Neural crest cell (in vitro differentiated cells): ENCODE data around the gene PDGFC. TPM values are rescaled to one million over a fixed set of nuclear protein-coding genes. Genes with fewer than 3 reads are reported as not detected.
A peak's percentile ranks its signal among the peaks of the same experiment; 100 is the strongest.

ENCODE experiments used
- DNase-seq: peaks from one replicate; pipeline ENCODE4 v3.0.0; 2021; ENCODE audit warnings: low read depth, mixed read lengths, low spot score
- H3K27ac Mint-ChIP-seq: one replicate; pipeline ENCODE4 v1.8.0; 2021; ENCODE audit warnings: mild to moderate bottlenecking, mixed read lengths; ENCODE audit not compliant: unreplicated experiment
- H3K27me3 Mint-ChIP-seq: 2 replicates; pipeline ENCODE4 v1.8.0; 2021; ENCODE audit warnings: low read depth, mild to moderate bottlenecking, mixed read lengths
- H3K36me3 Mint-ChIP-seq: 2 replicates; pipeline ENCODE4 v1.8.0; 2021; ENCODE audit warnings: low read depth, mild to moderate bottlenecking, mixed read lengths
- H3K4me1 Mint-ChIP-seq: 2 replicates; pipeline ENCODE4 v1.8.0; 2021; ENCODE audit warnings: mixed read lengths
- H3K4me3 Mint-ChIP-seq: one replicate; pipeline ENCODE4 v1.8.0; 2021; ENCODE audit warnings: mild to moderate bottlenecking, mixed read lengths
- H3K9me3 Mint-ChIP-seq: 2 replicates; pipeline ENCODE4 v1.8.0; 2021; ENCODE audit warnings: mixed read lengths
- CTCF ChIP-seq: fragments of 200-600 bp; sonication (generic); conservative IDR thresholded peaks from 2 replicates; pipeline ENCODE4 v1.5.0; 2021; ENCODE audit warnings: antibody characterized with exemption, mild to moderate bottlenecking
- total RNA-seq: library from RNA; stranded (reverse); gene quantifications from 2 replicates; pipeline ENCODE4 v1.2.1, GENCODE V29; 2021

The PDGFC gene
- total RNA-seq, 1 donor from 2014 or later = 19.1 TPM

- Mint-ChIP-seq H3K4me1 (peaks cover 2% of the 10 kb centered on the region), H3K36me3 (peaks cover 12% of the 10 kb centered on the region), H3K4me3 (no peak overlapping the region), H3K9me3 (peaks cover 9% of the 10 kb centered on the region), H3K27ac (no peak overlapping the region), H3K27me3 (no peaks in the 10 kb centered on the region)
- no peak for DNase-seq
- TF ChIP-seq CTCF = no peak
Measured at GRCh38 chr4:156820931-156821330, 150.7 kb downstream of the PDGFC start.

- TF ChIP-seq CTCF = no peak
- Mint-ChIP-seq H3K27me3 (no peaks in the 10 kb centered on the region), H3K27ac (no peak overlapping the region), H3K4me3 (no peak overlapping the region), H3K9me3 (peaks cover 12% of the 10 kb centered on the region), H3K36me3 (peaks cover 12% of the 10 kb centered on the region), H3K4me1 (peaks cover 25% of the 10 kb centered on the region)
- DNase-seq = no peak
Measured at GRCh38 chr4:156816360-156816755, 155.2 kb downstream of the PDGFC start.

GRCh38 chr4:156815717-156816359 lies 155.8 kb downstream of the PDGFC start:
- peak overlapping the region; percentile 1 for H3K27ac Mint-ChIP-seq
- TF ChIP-seq CTCF = no peak
- peaks cover 12% of the 10 kb centered on the region for H3K9me3 Mint-ChIP-seq

GRCh38 chr4:156811963-156812362 lies 159.6 kb downstream of the PDGFC start:
- Mint-ChIP-seq H3K9me3 (peaks cover 3% of the 10 kb centered on the region), H3K36me3 (no peaks in the 10 kb centered on the region), H3K27me3 (no peaks in the 10 kb centered on the region), H3K27ac (no peak overlapping the region), H3K4me3 (no peak overlapping the region), H3K4me1 (peaks cover 41% of the 10 kb centered on the region)
- no peak for TF ChIP-seq CTCF
- DNase-seq = no peak

More at GRCh38 chr4:156815717-156816359, 155.8 kb downstream of the PDGFC start:
- no peak for DNase-seq
- Mint-ChIP-seq H3K36me3 (peaks cover 12% of the 10 kb centered on the region), H3K4me3 (no peak overlapping the region), H3K4me1 (peaks cover 27% of the 10 kb centered on the region), H3K27me3 (no peaks in the 10 kb centered on the region)

GRCh38 chr4:156811286-156811685 lies 160.3 kb downstream of the PDGFC start:
- TF ChIP-seq CTCF = no peak
- no peak for DNase-seq
- H3K4me3 Mint-ChIP-seq = no peak overlapping the region
- H3K4me1 Mint-ChIP-seq = peaks cover 41% of the 10 kb centered on the region
- H3K27me3 Mint-ChIP-seq = no peaks in the 10 kb centered on the region
- H3K36me3 Mint-ChIP-seq = no peaks in the 10 kb centered on the region
- H3K9me3 Mint-ChIP-seq = peaks cover 3% of the 10 kb centered on the region
- H3K27ac Mint-ChIP-seq = no peak overlapping the region
